ENCODE data around the gene SERTAD4. TPM values are rescaled to one million over a fixed set of nuclear protein-coding genes. Genes with fewer than 3 reads are reported as not detected.

Gene SERTAD4
- total RNA-seq, 6 donors from 2014 or later: 2.0 to 11.5 (median 5.5) TPM

DNA sequence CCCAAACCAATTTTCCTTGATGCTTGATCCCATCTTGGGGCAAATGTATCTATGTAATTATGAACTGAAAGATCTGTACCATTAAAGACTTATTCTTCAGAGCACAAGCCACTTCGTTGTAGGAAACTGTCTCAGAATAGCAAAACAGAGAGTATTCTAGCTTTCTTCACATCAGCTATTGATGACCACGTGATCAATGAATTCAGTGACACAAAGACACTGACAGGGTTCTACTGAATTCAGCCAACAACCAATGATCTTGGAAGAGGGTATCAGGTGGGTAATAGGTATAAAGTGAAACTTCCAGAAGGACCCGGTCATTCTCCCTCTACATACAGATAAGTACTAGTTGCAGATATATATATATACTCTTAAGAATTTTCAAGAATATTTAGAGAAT, 33.8 kb upstream of the SERTAD4 start:
- Histone ChIP-seq H3K4me3 (no peak overlapping the region), H3K27ac (no peak overlapping the region), H3K36me3 (no peaks in the 10 kb centered on the region), H3K9me3 (peaks cover 0 to 9% (median 7%) of the 10 kb centered on the region in 4 donors), H3K4me1 (no peaks in the 10 kb centered on the region), H3K27me3 (no peaks in the 10 kb centered on the region)
- TF ChIP-seq EP300 (IDR thresholded peaks at IDR 0.05): no peak
- TF ChIP-seq, protein P1, sequence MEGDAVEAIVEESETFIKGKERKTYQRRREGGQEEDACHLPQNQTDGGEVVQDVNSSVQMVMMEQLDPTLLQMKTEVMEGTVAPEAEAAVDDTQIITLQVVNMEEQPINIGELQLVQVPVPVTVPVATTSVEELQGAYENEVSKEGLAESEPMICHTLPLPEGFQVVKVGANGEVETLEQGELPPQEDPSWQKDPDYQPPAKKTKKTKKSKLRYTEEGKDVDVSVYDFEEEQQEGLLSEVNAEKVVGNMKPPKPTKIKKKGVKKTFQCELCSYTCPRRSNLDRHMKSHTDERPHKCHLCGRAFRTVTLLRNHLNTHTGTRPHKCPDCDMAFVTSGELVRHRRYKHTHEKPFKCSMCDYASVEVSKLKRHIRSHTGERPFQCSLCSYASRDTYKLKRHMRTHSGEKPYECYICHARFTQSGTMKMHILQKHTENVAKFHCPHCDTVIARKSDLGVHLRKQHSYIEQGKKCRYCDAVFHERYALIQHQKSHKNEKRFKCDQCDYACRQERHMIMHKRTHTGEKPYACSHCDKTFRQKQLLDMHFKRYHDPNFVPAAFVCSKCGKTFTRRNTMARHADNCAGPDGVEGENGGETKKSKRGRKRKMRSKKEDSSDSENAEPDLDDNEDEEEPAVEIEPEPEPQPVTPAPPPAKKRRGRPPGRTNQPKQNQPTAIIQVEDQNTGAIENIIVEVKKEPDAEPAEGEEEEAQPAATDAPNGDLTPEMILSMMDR (IDR thresholded peaks at IDR 0.05): no peak
- no peak for TF ChIP-seq POLR2A (IDR thresholded peaks at IDR 0.05)
- no peak for TF ChIP-seq POLR2AphosphoS5 (IDR thresholded peaks at IDR 0.05)
- no peak for DNase-seq
- 53 to 88% methylated on average over 3 of the region's 3 CpGs for WGBS, 2 donors
- ATAC-seq (ENCODE audit: low FRiP score in 2 of 2): no peak

DNA sequence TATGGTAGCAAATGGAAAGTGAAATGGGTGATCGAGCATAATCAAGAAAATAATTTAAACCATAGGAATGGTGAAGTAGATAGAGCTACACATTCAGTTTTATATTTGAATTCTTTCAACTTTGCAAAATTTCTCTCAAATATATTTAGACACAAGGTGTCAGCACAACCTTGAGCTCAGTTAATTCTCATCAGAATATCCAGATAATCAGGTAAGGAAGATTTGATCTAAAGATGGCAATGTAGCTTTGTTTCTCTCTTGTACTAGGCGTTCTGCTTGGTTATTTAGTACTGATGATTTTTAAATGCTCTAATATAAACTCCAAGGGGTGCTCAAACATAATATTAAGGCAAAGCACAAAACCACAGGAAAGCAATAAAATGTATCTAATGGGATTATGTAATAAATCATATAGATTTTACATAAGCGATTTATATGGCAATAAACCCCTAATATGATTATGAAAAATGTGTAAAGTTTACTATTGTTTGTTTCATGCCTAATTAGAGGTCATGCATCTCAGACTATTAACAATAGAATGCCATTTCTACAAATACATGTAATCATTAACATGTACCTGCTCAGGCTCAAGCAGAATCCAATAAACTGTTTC, 32.4 kb upstream of the SERTAD4 start:
- TF ChIP-seq, protein P1 (IDR thresholded peaks at IDR 0.05): no peak
- no peak for TF ChIP-seq EP300 (IDR thresholded peaks at IDR 0.05)
- TF ChIP-seq POLR2A (IDR thresholded peaks at IDR 0.05): no peak
- no peak for TF ChIP-seq POLR2AphosphoS5 (IDR thresholded peaks at IDR 0.05)
- ATAC-seq (ENCODE audit: low FRiP score in 2 of 2) (no peak), DNase-seq (no peak)
- Histone ChIP-seq H3K27me3 (no peaks in the 10 kb centered on the region), H3K9me3 (peaks cover 0 to 9% (median 7%) of the 10 kb centered on the region in 4 donors), H3K27ac (no peak overlapping the region), H3K4me3 (no peak overlapping the region), H3K36me3 (no peaks in the 10 kb centered on the region), H3K4me1 (no peaks in the 10 kb centered on the region)
- WGBS, 2 donors: 59 to 73% methylated on average over 3 of the region's 3 CpGs

DNA sequence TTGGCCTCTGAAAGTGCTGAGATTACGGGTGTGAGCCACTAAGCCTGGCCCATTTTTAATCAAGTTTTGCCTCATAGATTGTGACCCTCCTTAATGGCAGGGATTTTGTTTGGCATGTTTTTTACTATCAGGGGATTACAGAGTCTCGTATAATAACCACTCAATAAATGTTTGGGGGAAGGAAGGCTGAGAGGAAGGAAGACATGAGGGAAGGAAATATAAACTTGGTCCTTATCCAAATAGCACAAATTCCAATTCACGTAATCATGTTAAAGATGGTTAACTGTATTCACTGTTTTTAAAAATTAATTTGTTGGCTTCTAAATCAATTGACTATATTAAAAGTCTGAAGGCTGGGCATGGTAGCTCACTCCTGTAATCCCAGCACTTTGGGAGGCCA, 30.9 kb upstream of the SERTAD4 start:
- ATAC-seq (ENCODE audit: low FRiP score in 2 of 2): no peak

DNA sequence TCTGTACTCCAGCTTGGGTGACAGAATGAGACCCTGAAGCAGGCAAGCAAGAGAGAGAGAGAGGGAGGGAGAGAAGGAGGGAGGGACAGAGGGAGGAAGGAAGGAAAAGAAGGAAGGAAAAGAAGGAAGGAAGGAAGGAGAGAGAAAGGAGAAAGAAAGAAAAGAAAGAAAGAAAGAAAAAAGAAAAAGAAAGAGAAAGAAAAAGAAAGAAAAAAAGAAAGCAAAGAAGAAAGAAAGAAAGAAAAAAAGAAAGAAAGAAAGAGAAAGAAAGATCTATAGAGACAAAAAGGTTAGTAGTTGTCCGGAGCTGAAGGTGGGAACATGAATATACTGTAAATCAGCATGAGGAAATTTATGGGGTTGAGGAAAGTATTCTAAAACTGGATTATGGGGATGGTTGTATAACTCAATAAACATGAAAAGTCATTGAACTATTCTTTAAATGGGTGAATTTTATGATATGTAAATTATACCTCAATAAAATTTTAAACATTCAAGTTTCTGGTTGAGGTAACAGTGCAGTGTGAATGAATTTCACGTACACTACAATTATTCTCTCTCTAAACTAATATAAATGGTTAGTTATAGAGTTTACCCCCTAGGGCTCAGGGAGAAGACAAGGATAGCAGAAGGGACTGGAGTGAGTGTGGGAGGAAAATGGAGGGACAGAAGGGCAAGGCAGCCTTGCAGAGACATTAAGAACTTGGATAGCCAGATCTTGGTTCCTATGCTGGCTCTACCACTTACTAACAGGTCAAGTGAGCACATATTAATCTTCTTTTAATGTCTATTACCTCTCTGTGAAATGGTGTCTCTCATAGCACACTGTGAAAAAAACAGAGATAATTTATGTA, 24.8 kb upstream of the SERTAD4 start:
- Histone ChIP-seq H3K27ac (no peak overlapping the region), H3K4me1 (no peaks in the 10 kb centered on the region), H3K9me3 (no peaks in the 10 kb centered on the region), H3K4me3 (no peak overlapping the region), H3K36me3 (no peaks in the 10 kb centered on the region), H3K27me3 (no peaks in the 10 kb centered on the region)
- 92 to 93% methylated on average over 2 of the region's 2 CpGs for WGBS, 2 donors
- TF ChIP-seq POLR2A (IDR thresholded peaks at IDR 0.05) (no peak), POLR2AphosphoS5 (IDR thresholded peaks at IDR 0.05) (no peak), EP300 (IDR thresholded peaks at IDR 0.05) (no peak)
- TF ChIP-seq, protein P1 (IDR thresholded peaks at IDR 0.05): no peak
- DNase-seq: no peak
- ATAC-seq (ENCODE audit: low FRiP score in 2 of 2): no peak

More for the DNA sequence above, 30.9 kb upstream of the SERTAD4 start:
- Histone ChIP-seq H3K27ac (no peak overlapping the region), H3K27me3 (no peaks in the 10 kb centered on the region), H3K4me3 (no peak overlapping the region), H3K4me1 (no peaks in the 10 kb centered on the region), H3K36me3 (no peaks in the 10 kb centered on the region), H3K9me3 (no peaks in the 10 kb centered on the region)
- no peak for DNase-seq
- TF ChIP-seq EP300 (IDR thresholded peaks at IDR 0.05) (no peak), POLR2AphosphoS5 (IDR thresholded peaks at IDR 0.05) (no peak), POLR2A (IDR thresholded peaks at IDR 0.05) (no peak)
- TF ChIP-seq, protein P1 (IDR thresholded peaks at IDR 0.05): no peak
- WGBS, 2 donors: 47 to 51% methylated on average over 3 of the region's 3 CpGs
